ENCODE results near the gene HDAC4.

HDAC4 gene

DNA sequence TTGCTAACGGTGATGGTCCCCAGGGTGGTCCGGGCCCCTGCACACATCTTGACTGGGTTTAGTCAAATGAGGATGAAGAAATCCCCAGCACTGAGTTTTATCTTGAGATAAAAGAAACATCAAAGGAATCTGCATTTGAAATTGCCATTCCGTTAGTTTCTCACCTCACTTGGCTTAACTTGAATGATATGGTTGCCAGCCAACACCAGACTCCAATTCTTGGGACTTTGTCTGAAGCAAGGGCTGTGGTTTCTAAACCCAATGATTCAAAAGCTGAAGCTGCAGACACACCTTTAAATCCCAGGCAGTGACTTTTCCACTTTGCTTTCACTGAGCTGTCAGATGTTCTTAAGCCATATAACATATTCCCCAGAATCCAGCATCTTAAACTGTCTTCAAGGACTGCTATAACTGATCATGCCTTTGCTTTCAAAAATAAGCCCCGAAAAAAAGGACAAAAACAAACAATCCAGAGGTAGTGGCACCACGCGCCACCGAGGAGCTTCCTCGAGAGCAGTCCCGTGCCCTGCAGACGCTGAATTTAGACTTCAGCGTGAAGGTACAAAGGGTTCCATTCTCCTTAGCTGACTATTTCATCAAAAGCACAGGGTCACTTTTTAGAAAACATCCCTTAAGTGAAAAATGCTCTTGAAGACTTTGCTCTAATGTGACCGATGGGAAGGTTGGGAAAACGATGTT, 189.3 kb downstream of the HDAC4 start:
- in situ Hi-C loops (cut with MboI; ENCODE audit: low sequenced_read_pairs), result no loop called here

DNA sequence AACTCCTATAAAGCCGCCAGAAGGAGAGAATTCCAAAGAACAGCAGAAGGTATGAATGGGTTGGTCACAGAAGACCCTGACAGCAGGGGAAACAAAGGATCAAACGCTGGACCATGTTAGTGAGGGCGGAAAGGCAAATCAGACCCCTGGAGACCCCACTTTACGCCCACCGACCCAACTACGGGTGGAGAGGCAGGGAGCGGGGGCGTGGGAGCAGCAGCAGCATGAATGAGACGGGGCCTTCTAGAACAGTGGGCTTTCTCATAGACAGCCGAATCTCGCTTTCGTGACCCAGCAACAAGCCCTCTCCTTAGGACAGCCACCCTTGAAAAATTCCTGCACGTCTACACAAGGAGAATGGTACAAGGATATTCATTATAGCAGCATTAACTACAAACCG, 191.0 kb downstream of the HDAC4 start:
- in situ Hi-C loops (cut with MboI; ENCODE audit: low sequenced_read_pairs), result no loop called here

DNA sequence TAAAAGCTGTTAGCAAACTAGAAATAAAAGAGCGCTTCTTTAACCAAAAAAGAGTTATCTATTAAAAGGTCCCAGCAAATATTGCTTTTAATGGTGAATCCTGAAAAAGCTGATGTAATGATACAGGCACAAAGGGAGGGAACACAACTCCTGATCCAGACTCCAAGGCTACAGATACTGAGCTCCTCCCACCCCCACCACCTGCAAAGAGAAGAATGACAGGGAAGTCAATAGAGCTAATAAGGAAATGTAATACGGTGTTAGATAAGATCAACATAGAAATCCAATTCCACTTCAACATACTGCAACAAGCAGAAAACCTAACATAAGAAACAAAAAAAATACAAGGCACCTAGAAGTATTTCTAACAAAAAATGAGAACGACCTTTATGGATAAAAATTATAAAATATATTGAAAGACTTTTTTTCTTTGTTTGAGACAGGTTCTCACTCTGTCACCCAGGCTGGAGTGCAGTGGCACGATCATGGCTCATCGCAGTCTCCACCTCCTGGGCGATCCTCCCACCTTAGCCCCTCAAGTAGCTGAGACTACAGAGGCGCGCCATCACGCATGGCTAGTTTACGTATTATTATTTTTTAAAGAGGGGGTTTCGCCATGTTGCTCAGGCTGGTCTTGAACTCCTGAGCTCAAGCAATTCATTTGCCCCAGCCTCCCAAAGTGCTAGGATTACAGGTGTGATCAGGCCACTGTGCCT, 192.2 kb downstream of the HDAC4 start:
- in situ Hi-C loops (cut with MboI; ENCODE audit: low sequenced_read_pairs), result no loop called here

DNA sequence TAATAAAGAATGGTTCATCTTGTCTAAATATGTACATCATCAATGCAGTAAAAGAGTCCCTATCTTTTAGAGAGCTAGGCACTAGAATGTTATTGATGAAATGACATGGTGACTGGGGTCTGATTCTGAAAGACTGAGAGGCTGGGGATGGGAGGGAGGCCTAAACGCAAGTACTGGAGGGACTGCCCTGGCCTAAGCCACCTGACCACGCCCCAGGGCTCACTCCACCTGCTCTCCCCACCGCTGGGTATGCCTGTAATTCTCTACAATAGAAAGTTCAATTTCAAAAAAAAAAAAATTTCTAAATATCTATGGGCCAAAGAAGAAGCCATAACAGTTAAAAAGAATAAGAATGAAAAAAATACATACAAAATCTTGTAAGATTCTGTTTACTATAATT, 194.0 kb downstream of the HDAC4 start:
- in situ Hi-C loops (cut with MboI; ENCODE audit: low sequenced_read_pairs), result no loop called here

DNA sequence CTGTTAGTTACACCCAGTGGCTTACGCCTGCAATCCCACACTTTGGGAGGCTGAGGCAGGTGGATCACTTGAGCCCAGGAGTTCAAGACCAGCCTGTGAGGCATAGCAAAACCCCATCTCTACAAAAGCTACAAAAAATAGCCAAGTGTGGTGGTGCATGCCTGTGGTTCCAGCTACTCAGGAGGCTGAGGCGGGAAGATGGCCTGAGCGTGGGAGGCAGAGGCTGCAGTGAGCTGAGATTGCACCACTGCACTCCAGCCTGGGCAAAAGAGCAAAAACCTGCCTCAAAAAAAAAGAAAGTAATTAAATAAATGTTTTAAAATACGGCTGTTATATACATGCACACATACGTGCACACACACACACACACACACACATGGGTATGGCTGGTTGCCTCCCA, 194.8 kb downstream of the HDAC4 start:
- in situ Hi-C loops (cut with MboI; ENCODE audit: low sequenced_read_pairs), result no loop called here

DNA sequence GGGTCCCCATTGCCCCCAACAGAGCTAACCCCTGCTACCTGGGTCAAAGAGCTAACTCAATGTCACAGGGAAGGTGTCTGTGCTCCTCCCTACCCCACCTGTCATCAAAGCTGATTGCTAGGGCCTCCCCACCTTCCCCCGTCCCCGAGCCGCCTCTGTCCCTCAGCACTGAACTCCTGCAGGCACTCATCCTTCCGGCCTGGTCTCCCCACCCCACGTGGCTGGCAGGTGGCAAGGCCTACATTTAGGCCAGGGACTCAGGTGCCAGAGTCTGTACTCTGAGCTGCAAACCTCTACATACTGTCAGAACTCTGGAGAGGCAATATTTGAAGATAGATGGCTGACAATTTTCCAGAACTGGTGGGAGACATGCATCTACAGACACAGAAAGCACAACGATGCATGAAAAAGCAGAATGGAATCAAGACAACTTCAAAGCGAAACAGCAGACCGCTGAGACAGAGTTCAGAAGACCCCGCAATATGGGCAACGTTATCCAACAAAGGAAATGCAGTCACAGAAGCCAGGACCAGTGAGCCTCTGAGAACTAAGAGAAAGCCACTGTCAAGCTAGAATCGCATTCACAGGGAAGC, 195.8 kb downstream of the HDAC4 start:
- in situ Hi-C loops (cut with MboI; ENCODE audit: low sequenced_read_pairs), result no loop called here

DNA sequence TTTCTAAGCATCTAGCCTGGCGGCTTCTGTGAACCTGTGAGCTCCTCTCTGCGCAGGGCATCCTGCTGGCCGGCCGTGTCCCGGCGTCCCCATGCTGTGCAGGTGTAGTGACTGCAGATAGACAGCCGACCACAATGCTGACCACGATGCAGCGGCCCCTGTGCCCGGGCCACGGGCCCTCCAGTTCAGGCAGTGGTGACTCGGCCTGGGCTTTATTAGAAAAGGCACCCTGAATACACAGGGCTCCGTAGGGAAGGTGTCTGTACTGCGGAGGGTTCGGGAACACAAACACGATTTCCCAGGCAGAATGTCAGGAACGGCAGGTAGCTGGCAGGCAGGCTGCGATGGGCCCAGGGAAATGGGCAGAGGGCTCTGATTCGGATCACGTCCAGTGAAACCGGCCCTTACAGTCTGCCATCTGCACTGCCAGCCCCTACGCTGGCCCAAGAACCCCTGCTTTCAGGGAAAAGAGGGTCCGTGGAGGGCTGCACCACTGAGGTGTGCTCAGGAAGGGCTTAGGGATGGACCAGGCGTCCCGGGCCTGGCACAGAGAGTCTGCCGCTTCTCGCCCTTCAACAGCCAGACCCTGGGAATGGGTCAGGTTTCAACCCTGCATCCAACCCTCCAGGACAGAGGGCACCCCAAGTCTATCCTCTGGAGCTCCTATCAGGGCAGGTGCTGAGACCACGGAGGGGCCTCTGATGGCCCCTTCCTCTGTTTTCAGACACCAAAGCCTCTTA, 196.5 kb downstream of the HDAC4 start:
- in situ Hi-C loops (cut with MboI; ENCODE audit: low sequenced_read_pairs), result no loop called here

DNA sequence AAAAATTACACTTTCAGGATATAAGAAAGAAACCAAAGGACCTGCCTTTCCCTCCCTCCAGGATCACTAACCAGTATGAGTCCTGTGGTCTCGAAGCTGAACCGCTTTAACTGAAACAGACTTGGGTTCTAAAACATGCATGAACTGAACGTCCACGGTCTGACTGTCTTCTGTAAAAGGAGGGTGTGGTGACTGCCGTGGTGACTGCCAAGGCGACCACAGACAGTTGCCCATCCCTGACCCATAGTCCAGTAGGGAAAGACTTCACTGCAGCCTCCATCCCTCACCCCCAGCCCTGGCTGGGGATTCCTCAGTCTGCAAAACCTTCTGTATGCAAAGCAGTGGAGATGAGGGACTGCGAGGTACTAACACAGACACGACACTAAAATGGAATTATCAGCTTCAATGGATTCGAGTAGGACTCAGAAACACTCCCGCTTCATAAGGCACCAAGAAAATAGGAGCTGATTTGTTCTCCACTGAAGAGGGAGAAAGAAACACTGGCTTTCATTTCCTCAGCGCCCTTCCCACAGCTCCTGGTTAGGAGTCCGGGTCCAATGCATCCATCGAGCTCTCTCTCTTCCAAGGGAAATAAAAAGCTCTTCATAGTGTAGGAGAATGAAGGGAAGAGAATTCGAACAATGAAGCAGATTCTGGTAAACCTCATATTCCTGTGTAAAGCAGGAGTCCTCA, 197.2 kb downstream of the HDAC4 start:
- in situ Hi-C loops (cut with MboI; ENCODE audit: low sequenced_read_pairs), result no loop called here

DNA sequence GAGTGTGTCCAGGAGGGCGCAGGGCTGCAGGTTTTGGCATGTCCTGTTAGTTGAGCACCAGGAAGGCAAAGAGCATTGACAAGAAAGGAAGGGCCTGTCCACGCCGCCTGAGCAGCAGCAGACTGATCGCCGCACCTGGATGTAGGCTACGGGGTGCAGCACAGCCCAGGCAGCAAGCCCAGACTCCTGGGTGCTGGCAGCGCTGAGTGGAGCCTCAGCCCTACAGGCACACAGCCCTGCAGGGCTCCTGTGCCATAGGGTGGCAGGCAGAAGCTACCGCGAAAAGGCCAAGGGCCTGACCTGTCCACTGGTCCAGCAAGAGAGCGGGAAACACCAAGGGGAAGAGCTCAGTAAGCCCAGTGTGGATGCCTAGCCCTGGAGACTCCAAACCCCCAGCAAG, 198.0 kb downstream of the HDAC4 start:
- in situ Hi-C loops (cut with MboI; ENCODE audit: low sequenced_read_pairs), result no loop called here

DNA sequence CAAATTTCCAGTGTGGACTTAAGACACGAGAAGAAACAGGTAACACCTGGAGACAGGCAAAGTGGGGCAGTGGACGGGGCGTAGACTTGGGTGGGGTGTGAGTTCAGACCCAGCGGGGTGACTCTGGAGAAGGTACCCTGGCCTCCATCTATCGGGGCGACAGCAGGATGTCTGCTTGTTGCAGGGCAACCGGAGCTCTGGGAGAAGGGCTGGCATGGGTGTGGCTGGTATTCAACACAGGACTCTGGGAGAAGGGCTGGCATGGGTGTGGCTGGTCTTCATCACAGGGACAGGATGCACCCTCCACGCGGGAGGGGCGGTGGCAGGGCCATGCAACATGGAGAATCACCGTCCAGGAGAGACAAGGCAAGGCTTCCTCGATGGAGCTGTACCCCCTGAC, 198.5 kb downstream of the HDAC4 start:
- in situ Hi-C loops (cut with MboI; ENCODE audit: low sequenced_read_pairs), result no loop called here

DNA sequence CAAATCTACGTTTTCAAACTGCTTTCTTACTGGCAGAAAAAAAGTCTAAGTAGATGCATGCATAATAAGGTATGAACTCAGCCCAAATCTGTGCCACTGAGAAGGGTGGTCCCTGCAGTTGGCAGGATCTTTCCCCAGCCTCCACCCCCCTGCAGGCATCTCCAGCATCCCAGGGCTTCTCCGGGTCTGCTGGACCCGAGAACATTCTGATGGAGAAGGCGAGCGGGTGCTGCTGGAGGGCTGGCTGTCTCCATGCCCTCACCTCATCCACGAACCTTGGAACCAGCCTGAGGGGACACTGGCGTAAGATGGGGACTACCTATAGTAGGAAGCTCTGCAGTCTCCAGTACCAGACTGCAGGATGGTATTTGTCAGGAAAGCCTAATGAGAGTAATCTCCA, 198.9 kb downstream of the HDAC4 start:
- in situ Hi-C loops (cut with MboI; ENCODE audit: low sequenced_read_pairs), result no loop called here

DNA sequence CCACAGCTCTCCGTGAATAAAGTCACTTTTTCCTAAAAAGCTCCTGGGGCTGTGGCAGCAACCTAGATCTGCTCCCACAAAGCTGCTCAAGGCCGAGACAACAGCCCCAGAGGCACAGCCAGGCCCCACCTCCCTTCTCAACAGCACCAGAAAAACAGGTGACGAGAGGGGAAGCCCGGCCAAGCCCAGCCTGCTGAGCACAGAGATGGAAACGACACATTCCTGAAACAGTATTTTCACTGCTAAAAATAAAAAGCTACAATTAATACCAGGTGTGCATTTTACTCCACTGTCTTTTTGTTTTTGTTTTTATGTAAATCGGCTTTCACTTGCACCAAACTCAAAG, 199.3 kb downstream of the HDAC4 start:
- in situ Hi-C loops (cut with MboI; ENCODE audit: low sequenced_read_pairs), result no loop called here

DNA sequence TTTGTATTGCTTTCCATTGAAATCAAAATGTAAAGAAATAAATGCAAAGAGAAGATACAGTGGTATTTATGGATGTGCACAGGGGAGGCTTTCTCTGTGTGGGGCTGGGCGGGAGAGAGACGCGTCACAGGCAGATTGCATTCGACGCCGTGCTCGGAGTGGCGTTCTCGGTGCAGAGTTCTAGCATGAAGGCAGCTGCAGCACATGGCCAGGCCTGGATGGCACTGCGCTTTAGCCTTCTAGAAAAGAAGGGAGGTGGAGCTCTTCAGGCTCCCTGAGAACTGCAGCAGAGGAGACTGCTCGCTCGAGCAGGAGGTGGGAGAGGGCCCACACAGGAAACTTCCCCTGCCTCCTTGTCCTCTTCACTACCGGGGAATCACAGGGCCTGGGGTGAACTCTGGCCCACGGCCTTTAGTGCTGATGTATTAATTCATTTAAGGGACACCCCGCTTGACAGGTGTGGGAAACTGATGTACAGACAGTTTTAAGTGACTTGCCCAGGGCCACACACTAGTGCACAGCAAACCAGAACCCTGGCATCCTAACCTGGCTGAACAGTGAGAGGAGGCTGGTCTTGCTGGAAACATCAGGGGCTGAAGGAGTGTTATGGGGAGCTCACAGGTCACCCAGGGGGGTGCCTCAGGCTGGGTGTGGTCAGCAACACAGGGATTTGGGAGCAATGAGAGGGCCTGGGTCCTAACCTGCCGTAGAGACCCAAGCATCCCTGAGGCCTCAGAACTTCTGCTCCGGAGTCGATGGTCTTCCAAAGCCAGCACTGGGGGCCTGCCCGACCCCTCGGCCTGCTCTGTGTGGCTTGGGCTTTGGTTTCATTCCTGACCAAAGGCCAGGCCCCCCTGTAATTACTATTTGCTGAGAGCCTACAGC, 199.9 kb downstream of the HDAC4 start:
- in situ Hi-C loops (cut with MboI; ENCODE audit: low sequenced_read_pairs), result no loop called here

DNA sequence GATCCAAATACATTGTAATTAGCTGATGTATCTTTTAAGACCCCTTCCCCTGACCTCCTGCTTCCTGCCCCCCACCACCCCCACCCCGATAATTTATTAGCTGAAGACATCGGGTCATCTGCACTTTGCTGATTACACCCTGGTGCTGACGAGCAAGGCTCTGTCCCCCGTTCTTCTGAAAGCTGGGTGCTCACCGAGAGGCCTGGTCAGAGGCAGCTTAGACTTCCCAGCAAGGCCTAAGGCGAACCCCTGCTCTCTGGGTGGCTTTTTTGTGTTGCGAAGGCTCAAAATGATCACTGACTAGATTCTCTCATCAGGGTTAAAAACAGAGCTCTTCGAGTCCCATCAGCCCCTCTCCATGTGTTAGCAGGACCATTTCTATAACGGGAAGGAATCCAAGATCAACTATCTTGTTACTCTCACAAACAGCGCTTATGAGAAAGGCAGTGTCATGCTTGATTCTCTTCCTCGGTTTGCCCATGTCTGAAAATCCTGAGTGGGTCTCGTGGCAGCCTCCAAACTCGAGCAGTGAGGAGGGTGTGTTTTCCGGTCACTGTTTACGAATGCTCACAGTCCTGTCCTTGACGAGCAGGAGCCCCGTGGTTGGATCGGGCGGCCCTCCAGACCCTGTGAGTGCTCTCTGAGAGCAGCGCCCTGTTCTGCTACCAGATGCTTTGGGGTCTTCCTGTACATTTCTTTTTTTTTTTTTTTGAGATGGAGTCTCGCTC, 201.6 kb downstream of the HDAC4 start:
- in situ Hi-C loops (cut with MboI; ENCODE audit: low sequenced_read_pairs), result no loop called here

DNA sequence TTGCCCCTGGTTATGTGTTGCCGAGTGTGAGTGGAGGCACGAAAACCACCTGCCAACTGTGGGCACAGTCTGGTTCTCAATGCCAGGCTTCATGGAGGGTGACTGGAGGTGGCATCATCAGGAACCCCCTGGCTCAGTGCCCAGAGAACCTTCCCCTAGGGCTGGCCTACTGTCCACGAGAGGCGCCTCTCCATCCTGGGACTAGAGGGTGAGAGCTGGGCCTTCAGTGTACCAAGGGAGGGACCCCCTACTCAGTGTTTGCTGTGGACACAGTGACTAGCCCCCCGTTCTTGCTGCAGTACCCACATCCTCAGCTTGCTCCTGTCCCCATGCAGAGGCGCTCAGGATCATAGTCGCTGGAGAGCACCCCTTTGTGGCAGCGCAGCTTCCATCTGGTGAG, 202.6 kb downstream of the HDAC4 start:
- in situ Hi-C loops (cut with MboI; ENCODE audit: low sequenced_read_pairs), result no loop called here

DNA sequence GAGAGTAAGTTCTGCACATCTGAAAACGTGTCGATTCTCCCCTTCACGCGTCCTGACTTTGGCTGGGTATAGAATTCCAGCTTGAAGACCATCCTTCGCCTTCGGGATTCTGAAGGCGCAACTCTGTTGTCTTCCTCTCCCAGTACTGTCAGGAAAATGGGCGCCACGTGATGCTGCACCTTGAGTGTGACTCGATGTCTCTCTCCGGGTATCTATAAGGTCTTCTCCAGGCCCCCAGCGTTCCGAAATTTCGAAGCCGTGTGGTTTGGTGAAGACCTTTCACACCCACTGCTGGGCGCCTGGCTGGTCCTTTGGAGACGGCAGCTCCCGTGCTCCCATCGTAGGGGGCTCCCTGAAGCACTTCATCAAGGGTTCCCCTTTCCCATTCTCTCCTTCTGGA, 203.7 kb downstream of the HDAC4 start:
- in situ Hi-C loops (cut with MboI; ENCODE audit: low sequenced_read_pairs), result no loop called here

DNA sequence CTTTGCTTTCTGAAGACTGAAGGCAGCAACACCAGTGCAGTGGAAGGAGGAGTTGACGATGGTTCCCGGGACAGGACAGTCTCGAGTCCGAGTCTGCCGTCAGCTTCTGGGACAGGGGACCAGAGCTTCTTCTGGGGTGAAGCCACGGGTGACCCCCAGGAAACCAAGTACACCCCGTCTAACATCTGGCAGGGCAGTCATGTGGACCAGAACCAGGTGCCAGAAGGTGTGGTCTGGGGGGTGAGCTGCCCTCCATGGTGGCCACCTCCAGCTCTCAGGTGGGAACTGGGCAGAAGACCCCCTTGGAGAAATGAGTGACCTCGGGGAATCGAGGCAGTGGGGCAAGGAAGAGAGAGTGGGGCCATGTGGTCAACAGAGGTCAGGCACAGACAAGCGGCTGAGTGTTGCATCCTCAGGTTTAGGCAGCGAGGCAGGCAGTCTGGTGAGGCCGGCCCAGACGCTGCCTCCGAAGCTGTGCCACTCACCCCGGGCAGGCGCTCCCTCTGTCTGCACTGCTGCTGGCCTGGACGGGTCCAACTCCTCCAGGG, 204.3 kb downstream of the HDAC4 start:
- in situ Hi-C loops (cut with MboI; ENCODE audit: low sequenced_read_pairs), result no loop called here

DNA sequence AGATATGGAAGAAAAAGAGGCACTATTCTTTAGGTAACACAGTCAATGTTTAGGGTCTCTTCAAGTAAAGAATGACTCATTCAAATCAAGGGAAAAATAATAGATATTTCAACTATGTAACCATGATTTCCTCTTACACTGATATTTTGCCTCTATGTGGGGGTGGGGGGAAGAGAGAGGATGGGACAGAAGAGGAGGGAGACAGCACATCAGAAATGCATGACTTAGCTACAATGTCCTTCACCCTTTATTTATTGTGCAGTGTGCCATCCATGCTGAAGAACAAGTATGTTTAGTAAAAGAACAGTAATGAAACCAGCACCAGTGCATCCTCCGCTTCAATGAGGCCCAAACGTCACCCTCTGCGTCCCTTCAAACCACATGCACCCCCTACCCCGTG, 204.8 kb downstream of the HDAC4 start:
- in situ Hi-C loops (cut with MboI; ENCODE audit: low sequenced_read_pairs), result no loop called here

DNA sequence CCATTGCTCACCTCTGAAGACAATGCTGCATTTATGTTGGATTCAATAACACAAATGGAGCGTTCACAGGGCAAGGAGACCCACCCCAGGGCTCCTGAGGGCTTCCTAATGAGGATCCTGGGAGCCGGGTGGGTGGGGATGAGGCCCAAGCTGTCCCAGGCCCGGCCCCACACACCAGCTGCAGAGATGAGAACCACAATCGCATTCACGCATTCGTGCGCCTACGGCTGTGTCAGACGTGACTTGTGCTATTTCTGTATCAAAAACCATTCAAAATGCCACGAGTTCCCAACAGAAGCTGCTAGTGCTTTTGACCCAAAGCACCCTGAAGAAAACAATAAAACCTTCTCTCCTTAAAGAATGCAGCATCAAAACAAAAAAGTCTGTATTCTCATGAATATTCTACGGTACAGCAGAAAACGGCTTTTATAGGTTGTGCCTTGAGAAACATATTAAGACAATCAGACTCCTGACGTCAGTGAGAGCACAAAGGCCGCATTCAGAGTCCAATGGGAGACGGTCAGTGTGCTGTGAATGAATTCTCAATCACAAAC, 205.4 kb downstream of the HDAC4 start:
- in situ Hi-C loops (cut with MboI; ENCODE audit: low sequenced_read_pairs), result no loop called here
